ENCODE results near the gene NPAS2.
A peak's percentile ranks its signal among the peaks of the same experiment; 100 is the strongest.

Gene NPAS2

GRCh38 chr2:100910111-100910510, 90.2 kb downstream of the NPAS2 start:
- no peak for DNase-seq

- peak; percentile 3 to 23 (median 14) for DNase-seq
Observed at GRCh38 chr2:100919316-100919715, 99.4 kb downstream of the NPAS2 start.

GRCh38 chr2:100921685-100922161, 101.8 kb downstream of the NPAS2 start:
- no peak for DNase-seq

- no peak for DNase-seq
Observed at GRCh38 chr2:100923461-100924060, 103.6 kb downstream of the NPAS2 start.

- no peak for DNase-seq
Observed at GRCh38 chr2:100924122-100924519, 104.2 kb downstream of the NPAS2 start.

- DNase-seq: no peak
Observed at GRCh38 chr2:100924520-100925451, 104.8 kb downstream of the NPAS2 start.

- no peak for DNase-seq
Observed at GRCh38 chr2:100928235-100928634, 108.3 kb downstream of the NPAS2 start.

GRCh38 chr2:100929147-100929546, 109.2 kb downstream of the NPAS2 start:
- DNase-seq: no peak

GRCh38 chr2:100934504-100935371, 114.8 kb downstream of the NPAS2 start:
- no peak for DNase-seq

GRCh38 chr2:100935372-100935752, 115.4 kb downstream of the NPAS2 start:
- no peak for DNase-seq

GRCh38 chr2:100936070-100936741, 116.3 kb downstream of the NPAS2 start:
- DNase-seq: no peak

GRCh38 chr2:100936972-100937542, 117.1 kb downstream of the NPAS2 start:
- DNase-seq: peak in 1 of 4 experiments; percentile 11

GRCh38 chr2:100938031-100939026, 118.4 kb downstream of the NPAS2 start:
- no peak for DNase-seq

- no peak for DNase-seq
Observed at GRCh38 chr2:100939445-100939844, 119.5 kb downstream of the NPAS2 start.

- DNase-seq: no peak
Observed at GRCh38 chr2:100940240-100940639, 120.3 kb downstream of the NPAS2 start.

GRCh38 chr2:100940766-100941645, 121.1 kb downstream of the NPAS2 start:
- no peak for DNase-seq

- DNase-seq: no peak
Observed at GRCh38 chr2:100941646-100942240, 121.8 kb downstream of the NPAS2 start.

- DNase-seq: no peak
Observed at GRCh38 chr2:100944617-100945432, 124.9 kb downstream of the NPAS2 start.

Data from suppressor macrophage (primary cell).